ENCODE data around the gene RFPL2.
"Not testable (repeated sequence)": the region's sequence is repeated elsewhere in the genome, so short reads cannot be mapped to it uniquely, and the experiment has no call there.

The RFPL2 gene

GRCh38 chr22:32205974-32206773 lies 1.3 kb upstream of the RFPL2 start:
- no peak for DNase-seq (ENCODE audit: low read depth)

GRCh38 chr22:32204040-32204855 lies 625 bp downstream of the RFPL2 start:
- DNase-seq (ENCODE audit: low read depth) = no peak

- DNase-seq (ENCODE audit: low read depth) = no peak
These were observed 1.5 kb downstream of the RFPL2 start for GRCh38 chr22:32203181-32204039.

GRCh38 chr22:32202539-32203180 lies 2.2 kb downstream of the RFPL2 start:
- DNase-seq (ENCODE audit: low read depth) = no peak

GRCh38 chr22:32202161-32202538 lies 2.7 kb downstream of the RFPL2 start:
- no peak for DNase-seq (ENCODE audit: low read depth)

- no peak for DNase-seq (ENCODE audit: low read depth)
These were observed 4.1 kb downstream of the RFPL2 start for GRCh38 chr22:32200752-32201151.

GRCh38 chr22:32199961-32200360 lies 4.9 kb downstream of the RFPL2 start:
- no peak for DNase-seq (ENCODE audit: low read depth)

- DNase-seq (ENCODE audit: low read depth) = no peak
These were observed 5.5 kb downstream of the RFPL2 start for GRCh38 chr22:32199341-32199740.

GRCh38 chr22:32197553-32198226 lies 7.2 kb downstream of the RFPL2 start:
- not testable (repeated sequence) for DNase-seq (ENCODE audit: low read depth)

- not testable (repeated sequence) for DNase-seq (ENCODE audit: low read depth)
These were observed 9.0 kb downstream of the RFPL2 start for GRCh38 chr22:32195900-32196299.

GRCh38 chr22:32193346-32193745 lies 11.5 kb downstream of the RFPL2 start:
- DNase-seq (ENCODE audit: low read depth) = not testable (repeated sequence)

- not testable (repeated sequence) for DNase-seq (ENCODE audit: low read depth)
These were observed 13.9 kb downstream of the RFPL2 start for GRCh38 chr22:32191021-32191420.

- DNase-seq (ENCODE audit: low read depth) = no peak
These were observed 19.1 kb downstream of the RFPL2 start for GRCh38 chr22:32185821-32186220.

GRCh38 chr22:32183625-32184024 lies 21.2 kb downstream of the RFPL2 start:
- DNase-seq (ENCODE audit: low read depth) = no peak

GRCh38 chr22:32181043-32181442 lies 23.8 kb downstream of the RFPL2 start:
- DNase-seq (ENCODE audit: low read depth) = no peak

GRCh38 chr22:32177221-32177765 lies 27.6 kb downstream of the RFPL2 start:
- DNase-seq (ENCODE audit: low read depth) = no peak

- no peak for DNase-seq (ENCODE audit: low read depth)
These were observed 28.9 kb downstream of the RFPL2 start for GRCh38 chr22:32175683-32176644.

- no peak for DNase-seq (ENCODE audit: low read depth)
These were observed 29.8 kb downstream of the RFPL2 start for GRCh38 chr22:32175115-32175514.

GRCh38 chr22:32165681-32166080 lies 39.2 kb downstream of the RFPL2 start:
- no peak for DNase-seq (ENCODE audit: low read depth)
